Activated CD4-positive, alpha-beta T cell treated with anti-CD3 and anti-CD28 coated beads for 36 hours (primary cell): ENCODE data around the gene DRD2. TPM values are rescaled to one million over a fixed set of nuclear protein-coding genes. Genes with fewer than 3 reads are reported as not detected.

Experiments
- ATAC-seq: fragments of 200-7000 bp; cut with Tn5 transposase; one replicate; pipeline ENCODE4 v1.10.0; 2021; ENCODE audit warnings: mild to moderate bottlenecking, moderate library complexity
- CTCF ChIA-PET: fragments of 350-600 bp; sonication (Branson Sonifier 250); formaldehyde crosslinking; loops from one replicate; lab custom pipeline; 2021; ENCODE audit warnings: antibody characterized with exemption; lab: Charles Lee
- POLR2A ChIA-PET: fragments of 350-600 bp; sonication (Branson Sonifier 250); formaldehyde crosslinking; loops from one replicate; lab custom pipeline; 2021; ENCODE audit warnings: antibody characterized with exemption, inconsistent platforms; lab: Charles Lee
- DNase-seq: peaks from one replicate; pipeline ENCODE4 v3.0.0-alpha.2; 2020
- H3K27ac Mint-ChIP-seq: one replicate; pipeline ENCODE4 v1.8.0; 2021; ENCODE audit warnings: mixed read lengths
- H3K27me3 Mint-ChIP-seq: one replicate; pipeline ENCODE4 v1.8.0; 2021; ENCODE audit warnings: mixed read lengths
- H3K36me3 Mint-ChIP-seq: one replicate; pipeline ENCODE4 v1.8.0; 2021; ENCODE audit warnings: low read depth, mixed read lengths
- H3K4me1 Mint-ChIP-seq: one replicate; pipeline ENCODE4 v1.8.0; 2021; ENCODE audit warnings: mixed read lengths
- H3K4me3 Mint-ChIP-seq: one replicate; pipeline ENCODE4 v1.8.0; 2021; ENCODE audit warnings: mild to moderate bottlenecking, moderate library complexity, mixed read lengths
- H3K9me3 Mint-ChIP-seq: one replicate; pipeline ENCODE4 v1.8.0; 2021; ENCODE audit warnings: low read depth, mixed read lengths
- intact Hi-C, 2 experiments: fragments of 100-400 bp; cut with DNase I in 1 of 2; cut with micrococcal nuclease in 1 of 2; formaldehyde crosslinking; loops; one replicate each; pipeline versions ENCODE4 v1.14.2 to v1.15.1; 2022 to 2024; cut with DNase I, micrococcal nuclease
- total RNA-seq, 2 experiments: library from RNA; stranded (reverse); gene quantifications; one replicate each; pipeline ENCODE4 v1.2.3, GENCODE V29; 2021

The DRD2 gene
- total RNA-seq, 2 experiments from 2014 or later = not detected

DNA sequence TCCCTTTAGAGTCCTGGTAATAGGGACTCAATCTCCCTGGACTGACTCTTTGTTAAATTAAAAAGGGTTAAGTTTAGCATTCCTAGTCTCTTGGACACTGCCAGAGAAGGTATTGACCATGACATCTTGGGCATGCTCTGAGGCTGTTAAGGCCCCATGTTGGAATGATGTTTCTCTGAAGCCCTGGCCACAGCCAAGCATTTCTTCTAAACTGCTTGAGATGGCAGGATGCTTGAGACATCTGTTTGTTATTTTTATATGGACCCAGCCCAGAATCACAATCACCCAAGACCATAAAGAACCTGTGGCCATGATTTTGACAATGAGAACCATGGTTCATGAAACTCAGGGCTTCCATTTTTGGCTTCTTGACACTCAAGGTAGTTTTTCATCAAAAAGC, 93.1 kb downstream of the DRD2 start:
- ChIA-PET CTCF (no interaction called here), POLR2A (no interaction called here)
- Mint-ChIP-seq H3K36me3 (peaks cover 10% of the 10 kb centered on the region), H3K4me1 (no peaks in the 10 kb centered on the region), H3K27me3 (peaks cover 2% of the 10 kb centered on the region), H3K9me3 (no peaks in the 10 kb centered on the region), H3K27ac (no peak overlapping the region), H3K4me3 (no peak overlapping the region)
- DNase-seq = no peak
- intact Hi-C loops = no loop called here
- ATAC-seq = no peak

DNA sequence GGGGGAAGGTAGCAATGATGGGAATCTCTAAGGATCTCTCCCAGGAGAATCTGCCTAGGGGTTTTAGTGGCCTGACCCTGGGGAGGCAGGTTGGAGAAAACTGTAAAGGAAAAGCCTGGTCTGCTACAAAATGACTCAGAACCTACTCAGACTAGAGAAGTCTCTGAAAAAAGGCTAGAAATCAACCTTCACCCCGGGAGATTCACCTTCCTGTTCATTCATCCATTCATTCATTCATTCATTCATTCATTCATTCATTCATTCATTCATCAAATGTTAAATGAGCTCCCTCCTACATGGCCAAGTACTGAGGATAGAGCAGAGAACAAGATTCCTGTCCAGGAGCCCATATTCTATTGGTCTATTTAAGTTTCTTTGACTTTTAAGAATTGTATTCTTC, 96.5 kb downstream of the DRD2 start:
- no peak for DNase-seq
- no peak overlapping the region for H3K27ac Mint-ChIP-seq
- POLR2A ChIA-PET = no interaction called here
- no peaks in the 10 kb centered on the region for H3K4me1 Mint-ChIP-seq
- no peaks in the 10 kb centered on the region for H3K9me3 Mint-ChIP-seq
- ATAC-seq = no peak
- no peak overlapping the region for H3K4me3 Mint-ChIP-seq
- intact Hi-C loops = no loop called here
- H3K27me3 Mint-ChIP-seq = no peaks in the 10 kb centered on the region
- H3K36me3 Mint-ChIP-seq = peaks cover 8% of the 10 kb centered on the region
- CTCF ChIA-PET = interaction anchor here (1.1 kb wide), 1 partner anchor 8 kb away, joined by 3 read pairs; no protein-coding TSS in a partner anchor

DNA sequence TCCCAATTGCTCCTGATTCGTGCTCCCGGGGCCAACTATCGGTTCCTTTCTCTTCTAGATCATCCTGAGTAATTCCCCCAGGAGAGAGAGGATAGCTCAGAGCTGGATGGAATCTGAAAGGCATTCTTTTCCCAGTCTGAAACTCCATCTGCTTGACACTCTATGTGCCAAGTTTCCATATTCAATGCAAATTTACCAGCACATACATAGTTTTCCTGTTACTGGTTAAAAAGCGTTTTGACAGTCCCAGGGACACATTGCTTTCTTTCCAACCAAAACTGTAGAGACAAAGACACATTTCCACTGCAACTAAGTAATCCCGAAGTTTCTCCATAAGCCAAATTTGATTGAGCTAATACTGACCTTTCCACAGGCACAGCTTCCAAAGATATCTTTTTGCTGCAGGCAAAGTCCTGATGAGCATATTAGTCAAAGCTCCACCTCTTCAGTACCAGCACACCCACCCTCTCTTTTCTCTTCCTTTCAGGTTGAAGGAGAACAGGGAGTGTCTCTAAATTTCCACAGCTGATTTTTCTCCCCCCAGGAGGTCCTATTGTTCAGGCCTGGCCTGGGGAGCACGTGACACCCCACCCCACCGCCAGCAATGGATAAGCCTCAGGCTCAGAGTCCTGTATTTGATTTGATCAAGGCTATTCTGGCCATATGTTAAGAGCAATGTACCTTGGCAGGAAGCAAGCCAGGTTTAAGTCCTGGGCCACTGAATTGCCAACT, 97.4 kb downstream of the DRD2 start:
- no peak overlapping the region for H3K27ac Mint-ChIP-seq
- DNase-seq = no peak
- peaks cover 11% of the 10 kb centered on the region for H3K36me3 Mint-ChIP-seq
- ATAC-seq = no peak
- no peaks in the 10 kb centered on the region for H3K27me3 Mint-ChIP-seq
- H3K4me3 Mint-ChIP-seq = no peak overlapping the region
- H3K9me3 Mint-ChIP-seq = no peaks in the 10 kb centered on the region
- no peaks in the 10 kb centered on the region for H3K4me1 Mint-ChIP-seq
- ChIA-PET POLR2A (no interaction called here), CTCF (interaction anchor here (1.1 kb wide), 1 partner anchor 9 kb away, joined by 3 read pairs; no protein-coding TSS in a partner anchor)
- intact Hi-C loops = no loop called here

DNA sequence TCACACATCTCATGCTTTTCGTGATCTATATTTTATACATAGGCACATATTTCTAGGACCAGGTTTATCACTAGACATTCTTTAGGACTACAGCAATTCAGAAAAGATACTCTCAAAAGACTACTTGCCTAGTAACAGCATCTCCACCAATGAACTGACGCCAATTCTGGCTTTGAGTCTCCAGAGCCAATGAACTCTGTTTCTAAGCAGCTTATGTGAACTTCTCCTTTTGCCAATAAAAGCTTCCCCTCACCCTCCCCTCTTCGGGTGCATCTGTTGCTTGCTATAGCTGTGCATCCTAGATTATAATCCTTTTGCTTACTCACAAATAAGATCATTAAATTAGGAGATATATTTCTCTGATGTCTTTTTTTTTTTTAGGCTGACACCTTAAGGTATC, 99.0 kb downstream of the DRD2 start:
- ChIA-PET CTCF (interaction anchor here (0.5 to 0.7 kb wide), 2 partner anchors 19 to 22 kb away, joined by 3 read pairs; no protein-coding TSS in a partner anchor), POLR2A (no interaction called here)
- intact Hi-C loops = no loop called here
- H3K4me3 Mint-ChIP-seq = no peak overlapping the region
- H3K27ac Mint-ChIP-seq = no peak overlapping the region
- no peaks in the 10 kb centered on the region for H3K27me3 Mint-ChIP-seq
- DNase-seq (no peak), ATAC-seq (no peak)
- no peaks in the 10 kb centered on the region for H3K9me3 Mint-ChIP-seq
- no peaks in the 10 kb centered on the region for H3K4me1 Mint-ChIP-seq
- H3K36me3 Mint-ChIP-seq = peaks cover 13% of the 10 kb centered on the region

DNA sequence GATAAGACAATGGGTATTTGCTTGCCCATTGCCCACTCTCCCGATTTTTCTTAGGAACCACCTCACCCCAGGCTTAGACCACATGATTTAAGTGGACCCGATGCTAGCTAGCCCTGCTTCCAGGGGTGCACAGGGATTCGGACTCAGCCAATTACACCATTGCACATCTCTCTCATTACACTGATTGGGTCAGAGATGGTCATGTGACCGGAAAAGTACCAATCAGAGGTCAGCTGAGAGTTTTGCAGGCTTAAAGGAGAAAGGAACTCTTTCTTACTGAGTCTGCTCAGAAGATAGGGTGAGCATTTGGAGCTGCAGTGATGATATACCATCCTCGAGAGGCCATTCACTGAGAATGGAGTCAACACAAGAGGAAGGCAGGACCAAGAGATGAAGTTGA, 99.8 kb downstream of the DRD2 start:
- H3K27ac Mint-ChIP-seq = no peak overlapping the region
- CTCF ChIA-PET = no interaction called here
- peaks cover 12% of the 10 kb centered on the region for H3K36me3 Mint-ChIP-seq
- no peaks in the 10 kb centered on the region for H3K9me3 Mint-ChIP-seq
- ATAC-seq (no peak), DNase-seq (no peak)
- no peaks in the 10 kb centered on the region for H3K4me1 Mint-ChIP-seq
- POLR2A ChIA-PET = no interaction called here
- no peaks in the 10 kb centered on the region for H3K27me3 Mint-ChIP-seq
- intact Hi-C loops = no loop called here
- H3K4me3 Mint-ChIP-seq = no peak overlapping the region

DNA sequence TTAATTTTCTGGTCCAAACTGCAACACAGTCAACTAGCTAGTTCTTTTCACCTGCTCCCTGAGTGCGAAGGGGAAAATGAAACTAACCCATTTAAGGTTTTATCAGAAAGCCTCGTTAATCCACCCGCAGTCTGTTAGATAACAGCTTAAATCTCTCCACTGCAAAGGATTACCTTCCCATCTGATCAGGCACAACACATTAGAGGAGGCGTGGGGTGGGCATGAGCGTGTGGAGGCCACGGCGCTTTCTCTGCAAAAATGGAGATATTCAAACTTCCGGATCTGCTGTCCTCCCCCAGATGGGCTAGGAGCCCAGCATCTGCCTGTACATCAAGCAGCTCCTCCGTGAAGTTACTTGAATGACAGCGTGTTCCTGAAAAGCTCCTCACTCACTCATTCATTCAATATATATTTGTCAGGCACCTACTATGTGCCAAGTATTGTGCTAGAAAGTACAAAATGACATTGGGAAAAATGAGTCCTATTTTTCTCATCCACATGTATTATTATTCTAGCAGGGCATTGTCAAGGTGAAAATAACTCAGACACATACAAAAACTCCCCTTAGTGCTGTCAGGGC, 101.1 kb downstream of the DRD2 start:
- Mint-ChIP-seq H3K27me3 (no peaks in the 10 kb centered on the region), H3K4me1 (no peaks in the 10 kb centered on the region), H3K27ac (no peak overlapping the region), H3K4me3 (no peak overlapping the region), H3K36me3 (peaks cover 6% of the 10 kb centered on the region), H3K9me3 (no peaks in the 10 kb centered on the region)
- ChIA-PET POLR2A (no interaction called here), CTCF (interaction anchor here (0.6 kb wide), 1 partner anchor 37 kb away, joined by 4 read pairs; no protein-coding TSS in a partner anchor)
- no peak for DNase-seq
- intact Hi-C loops = no loop called here
- no peak for ATAC-seq

DNA sequence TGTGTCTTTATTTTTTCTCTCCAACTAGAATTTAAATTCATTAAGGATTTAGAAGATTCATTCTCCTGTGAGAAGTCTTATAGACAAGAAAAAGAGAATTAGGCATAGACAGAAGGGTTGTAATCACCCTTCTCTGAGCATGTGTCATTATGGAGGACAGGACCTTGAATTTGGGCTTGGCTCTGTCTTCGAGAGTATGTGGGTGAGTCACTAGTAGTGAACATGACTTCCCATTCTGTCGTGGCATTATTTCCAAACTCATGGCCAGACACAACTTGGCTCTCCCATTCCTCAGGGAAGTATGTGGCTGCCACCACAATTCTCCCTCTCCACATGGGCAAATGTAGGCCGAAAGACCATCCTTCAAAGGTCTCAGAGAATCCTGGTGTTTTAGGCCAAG, 101.9 kb downstream of the DRD2 start:
- H3K4me3 Mint-ChIP-seq = no peak overlapping the region
- H3K27ac Mint-ChIP-seq = no peak overlapping the region
- no peaks in the 10 kb centered on the region for H3K27me3 Mint-ChIP-seq
- H3K9me3 Mint-ChIP-seq = no peaks in the 10 kb centered on the region
- H3K36me3 Mint-ChIP-seq = peaks cover 9% of the 10 kb centered on the region
- H3K4me1 Mint-ChIP-seq = no peaks in the 10 kb centered on the region
- ChIA-PET POLR2A (no interaction called here), CTCF (no interaction called here)
- no peak for DNase-seq
- ATAC-seq = no peak
- intact Hi-C loops = no loop called here

DNA sequence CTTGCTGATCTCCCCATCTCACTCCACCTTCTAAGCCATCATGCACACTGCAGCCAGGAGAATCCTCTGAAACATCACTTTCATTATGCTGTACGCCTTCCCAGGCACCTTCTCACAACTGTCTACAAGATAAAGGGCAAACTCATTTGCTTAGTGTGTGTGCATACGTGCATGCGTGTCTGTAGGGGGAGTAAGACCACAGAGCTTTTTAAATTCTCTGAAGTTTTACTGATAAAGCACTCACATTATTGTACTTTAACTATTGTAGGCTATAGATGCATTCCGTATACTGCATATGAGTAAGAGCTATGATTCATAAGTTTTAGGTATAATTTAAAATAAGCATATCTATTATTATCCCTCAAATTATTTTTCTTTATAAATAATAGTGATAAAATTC, 102.9 kb downstream of the DRD2 start:
- ATAC-seq (no peak), DNase-seq (no peak)
- no peak overlapping the region for H3K27ac Mint-ChIP-seq
- H3K9me3 Mint-ChIP-seq = no peaks in the 10 kb centered on the region
- ChIA-PET CTCF (no interaction called here), POLR2A (no interaction called here)
- H3K36me3 Mint-ChIP-seq = peaks cover 14% of the 10 kb centered on the region
- H3K27me3 Mint-ChIP-seq = no peaks in the 10 kb centered on the region
- H3K4me1 Mint-ChIP-seq = no peaks in the 10 kb centered on the region
- H3K4me3 Mint-ChIP-seq = no peak overlapping the region
- intact Hi-C loops = no loop called here

DNA sequence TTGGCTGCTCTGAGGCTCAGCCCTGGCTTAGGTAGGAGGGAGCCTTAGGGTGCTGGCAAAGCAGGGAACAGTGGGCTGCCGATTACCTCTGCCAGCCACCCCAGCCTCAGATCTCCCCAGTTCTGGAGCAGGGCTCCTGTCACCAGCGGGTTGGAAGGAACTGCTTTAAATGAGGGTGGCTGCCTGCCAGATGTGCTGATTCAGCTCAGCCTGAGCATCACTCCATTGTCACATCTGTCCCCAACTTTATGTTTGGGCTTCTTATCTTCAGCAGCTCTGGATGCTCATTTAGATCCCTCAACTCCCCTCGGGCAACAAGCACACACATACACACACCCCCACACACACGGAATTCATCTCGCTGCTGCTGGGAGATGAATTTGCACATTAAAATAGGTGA, 104.6 kb downstream of the DRD2 start:
- ChIA-PET CTCF (interaction anchor here (1.1 kb wide), 1 partner anchor 39 kb away, joined by 3 read pairs; no protein-coding TSS in a partner anchor), POLR2A (no interaction called here)
- ATAC-seq (no peak), DNase-seq (no peak)
- no peak overlapping the region for H3K4me3 Mint-ChIP-seq
- H3K27ac Mint-ChIP-seq = no peak overlapping the region
- peaks cover 5% of the 10 kb centered on the region for H3K4me1 Mint-ChIP-seq
- H3K9me3 Mint-ChIP-seq = no peaks in the 10 kb centered on the region
- H3K27me3 Mint-ChIP-seq = no peaks in the 10 kb centered on the region
- intact Hi-C loops = no loop called here
- peaks cover 15% of the 10 kb centered on the region for H3K36me3 Mint-ChIP-seq

DNA sequence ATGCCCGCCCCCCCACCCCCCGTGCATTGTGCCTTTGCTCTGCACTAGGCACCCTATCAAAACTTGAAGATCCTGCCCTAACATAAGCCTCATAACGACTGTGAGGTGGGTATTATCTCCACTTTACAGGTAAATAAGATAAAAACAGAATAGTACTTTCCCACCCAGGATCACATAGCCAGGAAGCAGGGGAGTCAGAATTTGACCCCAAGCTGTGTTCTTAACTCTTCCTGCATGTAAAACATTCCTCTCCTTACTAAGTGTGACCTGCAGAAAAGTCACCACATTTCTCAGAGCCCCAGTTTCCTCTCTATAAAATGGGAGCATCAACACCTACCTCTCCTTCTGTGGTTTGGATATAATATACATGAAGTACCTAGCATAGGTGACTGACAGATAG, 105.8 kb downstream of the DRD2 start:
- no peak overlapping the region for H3K4me3 Mint-ChIP-seq
- DNase-seq = no peak

DNA sequence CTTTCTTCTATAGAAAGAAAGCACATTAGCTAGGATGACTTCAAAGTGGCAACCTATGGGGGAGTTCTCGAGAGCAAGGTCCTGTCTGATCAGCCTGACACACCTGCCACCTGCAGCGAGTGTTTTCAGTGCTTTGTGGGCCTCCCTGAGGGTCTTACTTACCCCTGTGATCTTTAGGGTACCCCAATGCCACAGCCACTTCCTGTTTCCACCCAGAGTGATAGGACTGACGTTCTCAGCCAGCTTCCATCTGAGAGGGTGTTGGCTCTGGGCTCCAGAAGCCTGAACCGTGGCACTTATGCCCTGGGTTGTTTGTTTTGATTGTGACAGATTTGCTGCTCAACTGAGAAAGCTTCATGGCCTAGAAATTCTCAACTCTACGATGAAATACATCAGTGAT, 109.3 kb downstream of the DRD2 start:
- POLR2A ChIA-PET = no interaction called here
- CTCF ChIA-PET = interaction anchor here (0.7 kb wide), 1 partner anchor 57 kb away, joined by 3 read pairs; no protein-coding TSS in a partner anchor
- peaks cover 14% of the 10 kb centered on the region for H3K36me3 Mint-ChIP-seq
- ATAC-seq (no peak), DNase-seq (no peak)
- H3K4me3 Mint-ChIP-seq = no peak overlapping the region
- H3K27me3 Mint-ChIP-seq = no peaks in the 10 kb centered on the region
- H3K9me3 Mint-ChIP-seq = no peaks in the 10 kb centered on the region
- no peak overlapping the region for H3K27ac Mint-ChIP-seq
- intact Hi-C loops = no loop called here
- H3K4me1 Mint-ChIP-seq = peaks cover 19% of the 10 kb centered on the region

More for the DNA sequence above, 105.8 kb downstream of the DRD2 start:
- Mint-ChIP-seq H3K9me3 (no peaks in the 10 kb centered on the region), H3K27me3 (no peaks in the 10 kb centered on the region), H3K27ac (no peak overlapping the region), H3K36me3 (peaks cover 15% of the 10 kb centered on the region), H3K4me1 (peaks cover 12% of the 10 kb centered on the region)
- ATAC-seq = no peak
- POLR2A ChIA-PET = no interaction called here
- intact Hi-C loops = no loop called here
- CTCF ChIA-PET = interaction anchor here (1.1 kb wide), 1 partner anchor 38 kb away, joined by 3 read pairs; no protein-coding TSS in a partner anchor
